Lung (tissue), 12 donors: Measurements from ENCODE around the gene PIGU. TPM values are rescaled to one million over a fixed set of nuclear protein-coding genes. Genes with fewer than 3 reads are reported as not detected.

Experiments used
- ATAC-seq: fragments of 200-7000 bp; cut with Tn5 transposase; one replicate; pipeline ENCODE4 v1.9.1; 2020; ENCODE audit warnings: moderate number of reproducible peaks; ENCODE audit not compliant: insufficient read depth, low FRiP score
- DNase-seq, 3 donors: peaks; one replicate each; pipeline ENCODE4 v3.0.0-alpha.2; 2013 to 2017
- H3K27ac ChIP-seq, 2 donors: one replicate each; pipeline ENCODE4 v1.5.1; 2013; ENCODE audit warnings: mild to moderate bottlenecking in 2 of 2, moderate library complexity in 2 of 2, control low read depth in 1 of 2, inconsistent platforms in 1 of 2, low read depth in 1 of 2, low read length in 1 of 2
- H3K27me3 ChIP-seq, 3 donors: one replicate each; pipeline ENCODE4 v1.5.1; 2013; ENCODE audit warnings: low read length in 2 of 3; ENCODE audit not compliant: control insufficient read depth in 3 of 3, insufficient read depth in 3 of 3
- H3K36me3 ChIP-seq, 4 donors: one replicate each; pipeline ENCODE4 v1.5.1; 2013; ENCODE audit warnings: low read length in 4 of 4, mild to moderate bottlenecking in 1 of 4, moderate library complexity in 1 of 4; ENCODE audit not compliant: control insufficient read depth in 4 of 4, insufficient read depth in 4 of 4
- H3K4me1 ChIP-seq, 5 donors: one replicate each; pipeline ENCODE4 v1.5.1; 2013; ENCODE audit warnings: low read length in 5 of 5, mild to moderate bottlenecking in 2 of 5, moderate library complexity in 1 of 5; ENCODE audit not compliant: control insufficient read depth in 5 of 5, insufficient read depth in 5 of 5
- H3K4me3 ChIP-seq: one replicate; pipeline ENCODE4 v1.5.1; 2013; ENCODE audit warnings: mild to moderate bottlenecking, control low read depth, moderate library complexity
- H3K9ac ChIP-seq, 2 donors: one replicate each; pipeline ENCODE4 v1.5.1; 2013; ENCODE audit warnings: low read length in 2 of 2, control low read depth in 1 of 2; ENCODE audit not compliant: insufficient read depth in 1 of 2
- H3K9me3 ChIP-seq, 4 donors: one replicate each; pipeline ENCODE4 v1.5.1; 2013; ENCODE audit warnings: low read length in 3 of 4, mild to moderate bottlenecking in 1 of 4, moderate library complexity in 1 of 4; ENCODE audit not compliant: control insufficient read depth in 4 of 4, insufficient read depth in 3 of 4
- WGBS, 2 donors: extraction: QIAGEN DNeasy Blood & Tissue Kit; methylation state at CpG; one replicate each; pipeline ENCODE4 v1.1.7; 2013; 5-methylcytosine and 5-hydroxymethylcytosine counted together
- polyA plus RNA-seq, 2 donors: library from polyadenylated mRNA; stranded (reverse); fragments of 200-250 nt; gene quantifications; one replicate each; pipeline ENCODE4 v1.2.1, GENCODE V29; 2013
- total RNA-seq, 2 donors: library from RNA; depleted of rRNA in 1 of 2; stranded (reverse); fragments of >200 nt in 1 of 2; gene quantifications; one replicate each; pipeline ENCODE4 v1.2.1, GENCODE V29; 2014 to 2021
- TF ChIP-seq, protein P1 (sequence below): IDR thresholded peaks from 2 replicates; pipeline ENCODE4 v1.5.1; 2012; ENCODE audit warnings: mild to moderate bottlenecking; ENCODE audit errors: control extremely low read depth, extremely low read depth
- donor health status: control.
- donor health status: control.
- donor health status: Bipolar disorder and iron deficiency.
- donor health status: healthy.
- donor health status: DM: yes; HTN: yes; CAD: no.

Gene PIGU
- total and polyA plus RNA-seq, 4 donors: 15.7 to 21.2 (median 20.1) TPM

DNA sequence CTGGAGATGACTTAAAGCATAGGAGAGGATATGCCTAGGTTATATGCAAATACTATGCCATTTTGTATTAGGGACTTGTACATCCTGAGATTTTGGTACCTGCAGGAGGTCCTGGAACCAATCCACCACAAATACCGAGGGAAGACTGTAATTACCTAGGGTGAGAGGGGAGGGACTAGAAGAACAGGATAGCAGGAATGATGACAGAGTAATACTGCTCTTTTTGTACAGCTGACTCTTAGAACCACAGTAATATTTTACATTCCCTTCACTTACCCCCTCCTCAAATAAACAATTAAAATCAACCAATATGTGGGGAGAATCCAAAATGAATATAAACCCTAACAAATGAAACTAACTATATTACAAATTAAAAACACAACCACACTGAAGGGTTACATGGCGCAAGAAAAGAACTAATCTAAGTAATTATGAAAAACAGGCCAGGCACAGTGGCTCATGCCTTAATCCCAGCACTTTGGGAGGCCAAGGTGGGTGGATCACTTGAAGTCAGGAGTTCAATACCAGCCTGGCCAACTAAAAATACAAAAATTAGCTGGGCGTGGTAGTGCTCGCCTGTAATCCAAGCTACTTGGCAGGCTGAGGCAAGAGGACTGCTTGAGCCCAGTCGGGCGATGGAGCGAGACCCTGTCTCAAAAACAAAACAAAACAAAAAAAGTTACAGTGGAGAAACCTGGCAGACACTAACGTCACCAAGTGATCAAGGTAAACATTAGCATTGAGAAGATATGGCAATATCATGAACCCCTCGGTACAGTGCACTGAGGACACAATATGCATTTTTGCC lies 81.3 kb downstream of the PIGU start:
- no peaks in the 10 kb centered on the region for H3K27me3 ChIP-seq
- TF ChIP-seq, protein P1, sequence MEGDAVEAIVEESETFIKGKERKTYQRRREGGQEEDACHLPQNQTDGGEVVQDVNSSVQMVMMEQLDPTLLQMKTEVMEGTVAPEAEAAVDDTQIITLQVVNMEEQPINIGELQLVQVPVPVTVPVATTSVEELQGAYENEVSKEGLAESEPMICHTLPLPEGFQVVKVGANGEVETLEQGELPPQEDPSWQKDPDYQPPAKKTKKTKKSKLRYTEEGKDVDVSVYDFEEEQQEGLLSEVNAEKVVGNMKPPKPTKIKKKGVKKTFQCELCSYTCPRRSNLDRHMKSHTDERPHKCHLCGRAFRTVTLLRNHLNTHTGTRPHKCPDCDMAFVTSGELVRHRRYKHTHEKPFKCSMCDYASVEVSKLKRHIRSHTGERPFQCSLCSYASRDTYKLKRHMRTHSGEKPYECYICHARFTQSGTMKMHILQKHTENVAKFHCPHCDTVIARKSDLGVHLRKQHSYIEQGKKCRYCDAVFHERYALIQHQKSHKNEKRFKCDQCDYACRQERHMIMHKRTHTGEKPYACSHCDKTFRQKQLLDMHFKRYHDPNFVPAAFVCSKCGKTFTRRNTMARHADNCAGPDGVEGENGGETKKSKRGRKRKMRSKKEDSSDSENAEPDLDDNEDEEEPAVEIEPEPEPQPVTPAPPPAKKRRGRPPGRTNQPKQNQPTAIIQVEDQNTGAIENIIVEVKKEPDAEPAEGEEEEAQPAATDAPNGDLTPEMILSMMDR: no peak
- DNase-seq (no peak), ATAC-seq (no peak)
- H3K27ac ChIP-seq: no peak overlapping the region
- no peak overlapping the region for H3K9ac ChIP-seq
- H3K9me3 ChIP-seq: no peaks in the 10 kb centered on the region
- 91 to 95% methylated on average over 9 of the region's 9 CpGs for WGBS, 2 donors
- H3K36me3 ChIP-seq: no peaks in the 10 kb centered on the region
- no peak overlapping the region for H3K4me3 ChIP-seq
- H3K4me1 ChIP-seq: no peaks in the 10 kb centered on the region

DNA sequence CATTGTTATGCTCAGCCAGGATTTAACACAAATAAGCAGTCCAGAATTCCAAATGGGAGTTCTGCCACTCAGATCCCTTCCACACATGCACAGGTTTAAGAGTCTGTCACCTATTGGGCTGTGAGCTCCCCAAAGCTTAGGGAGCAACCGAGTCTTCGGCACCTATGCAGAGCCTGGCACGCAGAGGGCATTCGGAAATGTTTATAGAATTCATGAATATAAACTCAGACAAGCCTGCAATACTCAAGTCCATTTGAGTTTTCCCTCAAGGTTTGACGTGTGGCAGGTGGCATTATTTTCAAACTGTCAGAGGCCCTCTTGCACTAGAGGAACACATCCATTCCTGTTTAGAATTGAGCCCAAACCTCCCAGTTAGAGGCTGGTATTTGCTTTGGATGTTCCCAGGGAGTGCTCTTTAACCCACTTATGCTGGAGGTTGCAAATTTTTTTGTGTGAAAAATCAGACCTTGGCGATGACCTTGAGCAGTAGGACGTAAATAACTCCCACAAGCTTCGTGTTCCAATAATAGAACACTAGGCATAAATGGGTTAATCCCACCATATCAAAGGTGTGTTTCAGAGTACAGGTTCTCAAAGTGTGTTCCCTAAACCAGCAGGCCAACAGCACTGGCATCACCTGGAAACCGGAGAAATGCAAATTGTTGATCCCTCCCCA lies 90.3 kb downstream of the PIGU start:
- TF ChIP-seq, protein P1: no peak
- no peak overlapping the region for H3K9ac ChIP-seq
- DNase-seq (no peak), ATAC-seq (no peak)
- H3K27me3 ChIP-seq: no peaks in the 10 kb centered on the region
- H3K27ac ChIP-seq: no peak overlapping the region
- peaks cover 0 to 5% (median under 1%) of the 10 kb centered on the region in 5 donors for H3K4me1 ChIP-seq
- H3K36me3 ChIP-seq: peaks cover 2 to 14% (median 3%) of the 10 kb centered on the region in 4 donors
- no peaks in the 10 kb centered on the region for H3K9me3 ChIP-seq
- no peak overlapping the region for H3K4me3 ChIP-seq
- 96 to 97% methylated on average over 9 of the region's 9 CpGs for WGBS, 2 donors

DNA sequence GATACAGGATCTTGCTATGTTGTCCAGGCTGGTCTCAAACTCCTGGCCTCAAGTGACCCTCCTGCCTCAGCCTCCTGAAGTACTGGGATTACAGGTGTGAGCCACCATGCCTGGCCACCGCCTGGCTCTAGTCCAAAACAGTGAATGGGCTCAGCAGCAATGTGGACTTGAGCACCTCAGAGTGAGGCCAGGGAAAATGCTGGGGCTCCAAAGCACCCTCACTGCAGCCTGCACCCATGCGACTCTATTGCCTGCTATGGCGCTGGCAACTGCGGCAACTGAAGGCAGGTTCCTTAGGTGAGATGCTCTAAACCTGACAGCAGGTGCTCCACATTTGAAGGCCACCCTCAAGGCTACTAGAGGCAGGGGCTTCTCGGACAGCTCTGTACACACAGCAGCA lies 91.9 kb downstream of the PIGU start:
- Histone ChIP-seq H3K36me3 (peaks cover 4 to 18% (median 10%) of the 10 kb centered on the region in 4 donors), H3K9ac (no peak overlapping the region), H3K4me1 (peaks cover 0 to 11% (median 4%) of the 10 kb centered on the region in 5 donors), H3K27ac (no peak overlapping the region), H3K27me3 (no peaks in the 10 kb centered on the region), H3K9me3 (no peaks in the 10 kb centered on the region), H3K4me3 (no peak overlapping the region)
- no peak for ATAC-seq
- TF ChIP-seq, protein P1: no peak
- DNase-seq: no peak
- WGBS, 2 donors: 97 to 100% methylated on average over 5 of the region's 5 CpGs
